ENCODE data around the gene CDKAL1. TPM values are rescaled to one million over a fixed set of nuclear protein-coding genes. Genes with fewer than 3 reads are reported as not detected.

CDKAL1 gene
- polyA plus RNA-seq, 2 of the 4 experiments (the other 2 are of a cell fraction), result 4.7 to 8.3 TPM

- Histone ChIP-seq H3K4me3 (no peak overlapping the region), H3K4me1 (0 out of 3 replicates have a peak, but pooled peaks cover 6% of the 10 kb centered on the region), H3K9me3 (peaks cover 5% of the 10 kb centered on the region; the same call in 1 of the 3 replicates), H3K4me2 (no peak overlapping the region), H3K27ac (no peak overlapping the region)
- ATAC-seq, result no peak
- POLR2A ChIA-PET, result no interaction called here
- WGBS (ENCODE audit: missing lambda C conversion rate), result 97% methylated on average over 2 of the region's 2 CpGs
- CTCF ChIA-PET, result no interaction called here
- TF ChIP-seq RCOR1 (IDR thresholded peaks at IDR 0.05; ENCODE audit: low read depth, low read length), result no peak
- TF ChIP-seq KDM5A (IDR thresholded peaks at IDR 0.05), result no peak
- TF ChIP-seq BCL3 (IDR thresholded peaks at IDR 0.05), result no peak
- no peak for TF ChIP-seq RNF2 (IDR thresholded peaks at IDR 0.05; ENCODE audit: borderline replicate concordance, low read depth)
- TF ChIP-seq FOXS1 (CRISPR knock-in tag; IDR thresholded peaks at IDR 0.05), result no peak
- no peak for TF ChIP-seq TFCP2L1 (CRISPR knock-in tag; IDR thresholded peaks at IDR 0.05)
- TF ChIP-seq CBX2 (IDR thresholded peaks at IDR 0.05; ENCODE audit: borderline replicate concordance, low read depth), result no peak
- no peak for TF ChIP-seq MAX (IDR thresholded peaks at IDR 0.05)
- no peak for TF ChIP-seq EP300 (IDR thresholded peaks at IDR 0.05)
- TF ChIP-seq JUN (IDR thresholded peaks at IDR 0.05), result no peak
- no peak for TF ChIP-seq POLR2AphosphoS2 (conservative IDR thresholded peaks at IDR 0.05; ENCODE audit: low read length)
- TF ChIP-seq BHLHE40 (IDR thresholded peaks at IDR 0.05; ENCODE audit: low read depth, low read length), result no peak
- no peak for TF ChIP-seq KDM1A (IDR thresholded peaks at IDR 0.05; ENCODE audit: low read depth)
- no peak for FAIRE-seq
- no peak for DNase-seq (ENCODE audit: low read depth in 1 of 2, low spot score in 1 of 2)
These were observed 384.6 kb downstream of the CDKAL1 start for GRCh38 chr6:20918868-20919267.

GRCh38 chr6:20919677-20920385 is 385.6 kb downstream of the CDKAL1 start:
- 90% methylated on average over 4 of the region's 4 CpGs for WGBS (ENCODE audit: missing lambda C conversion rate)
- CTCF ChIA-PET, result interaction anchor here (0.6 kb wide), 1 partner anchor 1763 kb away, joined by 3 read pairs; no protein-coding TSS in a partner anchor
- no peak for TF ChIP-seq ELK1 (IDR thresholded peaks at IDR 0.05; ENCODE audit: low read depth, low read length)
- no peak for TF ChIP-seq TFCP2L1 (CRISPR knock-in tag; IDR thresholded peaks at IDR 0.05)
- TF ChIP-seq PBX3 (IDR thresholded peaks at IDR 0.05), result no peak
- no peak for TF ChIP-seq RFX5 (IDR thresholded peaks at IDR 0.05)
- TF ChIP-seq RAD21 (conservative IDR thresholded peaks at IDR 0.05 in 1 of 2, IDR thresholded peaks at IDR 0.05 in 1 of 2), result no peak
- no peak for TF ChIP-seq EP300 (IDR thresholded peaks at IDR 0.05)
- no peak for TF ChIP-seq HOXA7 (CRISPR knock-in tag; IDR thresholded peaks at IDR 0.05)
- no peak for TF ChIP-seq EHMT2 (IDR thresholded peaks at IDR 0.05; ENCODE audit: low read depth)
- no peak for TF ChIP-seq ATOH8 (CRISPR knock-in tag; IDR thresholded peaks at IDR 0.05; ENCODE audit: low read depth)
- no peak for TF ChIP-seq ZFP36 (IDR thresholded peaks at IDR 0.05; ENCODE audit: borderline replicate concordance, partially characterized antibody)
- TF ChIP-seq POLR2A (IDR thresholded peaks at IDR 0.05; ENCODE audit: low read length), result no peak
- TF ChIP-seq RARB (CRISPR knock-in tag; IDR thresholded peaks at IDR 0.05), result no peak
- no peak for TF ChIP-seq MAFK (IDR thresholded peaks at IDR 0.05; ENCODE audit: partially characterized antibody)
- no peak for TF ChIP-seq EHF (CRISPR knock-in tag; IDR thresholded peaks at IDR 0.05)
- TF ChIP-seq HMGXB4 (CRISPR knock-in tag; IDR thresholded peaks at IDR 0.05; ENCODE audit: borderline replicate concordance), result no peak
- TF ChIP-seq GATA3 (IDR thresholded peaks at IDR 0.05; ENCODE audit: borderline replicate concordance), result no peak
- TF ChIP-seq CHD2 (IDR thresholded peaks at IDR 0.05; ENCODE audit: low read length, partially characterized antibody), result no peak
- Histone ChIP-seq H3K4me2 (no peak overlapping the region), H3K27ac (no peak overlapping the region), H3K4me3 (no peak overlapping the region), H3K4me1 (0 out of 3 replicates have a peak, but pooled peaks cover 6% of the 10 kb centered on the region), H3K9me3 (peaks cover 5% of the 10 kb centered on the region; the same call in 1 of the 3 replicates)
- POLR2A ChIA-PET, result no interaction called here
- ATAC-seq (no peak), DNase-seq (ENCODE audit: low read depth in 1 of 2, low spot score in 1 of 2) (no peak), FAIRE-seq (no peak)
